ENCODE measurements around the gene KIRREL3.

- TF ChIP-seq CTCF (IDR thresholded peaks at IDR 0.05; ENCODE audit: extremely low read depth in 1 of 2, insufficient read depth in 1 of 2, low read depth in 1 of 2, low read length in 2 of 2) (no peak), EZH2 (IDR thresholded peaks at IDR 0.05; ENCODE audit: borderline replicate concordance, low read depth, low read length, severe bottlenecking) (no peak), POLR2AphosphoS5 (IDR thresholded peaks at IDR 0.05; ENCODE audit: insufficient read depth, low read depth, low read length) (no peak), FOS (IDR thresholded peaks at IDR 0.05; ENCODE audit: borderline replicate concordance, insufficient read depth, low read length) (no peak), POLR2A (IDR thresholded peaks at IDR 0.05; ENCODE audit: low read depth, low read length) (no peak), MAX (IDR thresholded peaks at IDR 0.05; ENCODE audit: insufficient read depth, insufficient read length) (no peak), MYC (IDR thresholded peaks at IDR 0.05; ENCODE audit: low read depth, low read length) (no peak)
These were observed 493.8 kb downstream of the KIRREL3 start for GRCh38 chr11:126506789-126507188.

All from endothelial cell of umbilical vein (primary cell).